Measurements from ENCODE around the gene MLIP. TPM values are rescaled to one million over a fixed set of nuclear protein-coding genes. Genes with fewer than 3 reads are reported as not detected.

Gene MLIP
- total RNA-seq, result 6.0 and 6.1 TPM in 2 replicates

GRCh38 chr6:54111341-54112045, at the start of gene MLIP:
Gene MLIP (plus strand): TSS chr6:54111443. CDS start chr6:54111480, 37 bp downstream.

GRCh38 chr6:54308289-54308985, 197.2 kb downstream of the MLIP start, which contains the start of gene TINAG:
Gene TINAG (plus strand): TSS chr6:54308441. CDS start chr6:54308551, 110 bp downstream.

Other genes with a start within 250 kb of the MLIP start
- not detected in 2 replicates for gene TINAG, start 197.0 kb downstream of the MLIP start, total RNA-seq